ENCODE results near the gene SFT2D3.

Gene SFT2D3
- 22.0 reads per million, percentile 49 among the genes with 10 or more reads in this experiment for total RNA-seq

GRCh38 chr2:127701193-127701650 is at the start of gene SFT2D3:
Gene SFT2D3, plus strand, starts transcription at chr2:127701497. Its CDS starts 32 bp downstream, at chr2:127701529.
- DNase-seq = peak; percentile 82

GRCh38 chr2:127651971-127652550 is 49.2 kb upstream of the SFT2D3 start:
- DNase-seq = no peak

- DNase-seq = no peak
Measured at GRCh38 chr2:127652786-127653357, 48.4 kb upstream of the SFT2D3 start.

GRCh38 chr2:127653421-127654083 is 47.7 kb upstream of the SFT2D3 start:
- no peak for DNase-seq

- no peak for DNase-seq
Measured at GRCh38 chr2:127654084-127654837, 47.0 kb upstream of the SFT2D3 start.

- no peak for DNase-seq
Measured at GRCh38 chr2:127654838-127655175, 46.5 kb upstream of the SFT2D3 start.

- DNase-seq = no peak
Measured at GRCh38 chr2:127655209-127656073, 45.9 kb upstream of the SFT2D3 start.

GRCh38 chr2:127656569-127657231 is 44.6 kb upstream of the SFT2D3 start:
- DNase-seq = no peak

GRCh38 chr2:127657232-127657595 is 44.1 kb upstream of the SFT2D3 start:
- no peak for DNase-seq

- no peak for DNase-seq
Measured at GRCh38 chr2:127658146-127658545, 43.2 kb upstream of the SFT2D3 start.

GRCh38 chr2:127658641-127659407 is 42.5 kb upstream of the SFT2D3 start:
- DNase-seq = no peak

- no peak for DNase-seq
Measured at GRCh38 chr2:127659408-127660290, 41.6 kb upstream of the SFT2D3 start.

- DNase-seq = no peak
Measured at GRCh38 chr2:127660291-127660578, 41.1 kb upstream of the SFT2D3 start.

- no peak for DNase-seq
Measured at GRCh38 chr2:127661072-127661649, 40.1 kb upstream of the SFT2D3 start.

GRCh38 chr2:127661949-127662510 is 39.3 kb upstream of the SFT2D3 start:
- no peak for DNase-seq

GRCh38 chr2:127662937-127663565 is 38.2 kb upstream of the SFT2D3 start:
- DNase-seq = no peak

- peak; percentile 0 for DNase-seq
Measured at GRCh38 chr2:127663566-127664064, 37.7 kb upstream of the SFT2D3 start.

- no peak for DNase-seq
Measured at GRCh38 chr2:127664065-127664894, 37.0 kb upstream of the SFT2D3 start.
